ENCODE data around the gene RPA3.

Gene RPA3

DNA sequence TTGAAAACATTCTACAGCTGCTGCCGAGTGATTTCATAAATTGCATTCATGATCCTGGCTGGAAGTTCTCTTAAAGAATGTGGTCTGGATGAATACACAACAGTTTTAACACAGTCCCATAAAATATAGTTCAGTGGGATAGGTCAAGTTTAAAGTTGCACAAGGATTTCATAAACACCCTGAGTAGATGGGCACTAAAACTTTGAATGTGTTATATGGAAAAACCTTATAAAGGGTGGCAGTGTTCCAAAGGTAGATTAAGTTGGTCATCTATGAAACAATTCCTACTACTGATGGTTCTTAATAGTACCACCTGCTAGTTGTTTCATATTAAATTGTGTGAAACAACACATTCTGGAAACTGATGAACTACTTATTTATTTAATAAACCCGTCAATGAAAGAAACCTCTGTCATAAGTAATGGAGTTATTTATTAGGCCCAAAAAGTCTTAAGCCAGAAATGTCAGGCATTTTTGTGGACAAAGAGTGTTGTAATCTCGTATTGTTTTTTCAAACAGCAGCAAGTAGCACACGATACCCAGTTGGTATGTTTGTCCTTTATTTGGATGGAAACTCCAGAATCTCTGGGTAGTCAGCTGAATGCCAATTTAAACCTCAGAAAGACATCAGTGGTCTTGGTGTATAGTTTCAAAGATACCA lies 14.3 kb upstream of the RPA3 start:
- H3K4me3 ChIP-seq (ENCODE audit: low read depth, low read length): no peak overlapping the region
- TF ChIP-seq, protein P1, sequence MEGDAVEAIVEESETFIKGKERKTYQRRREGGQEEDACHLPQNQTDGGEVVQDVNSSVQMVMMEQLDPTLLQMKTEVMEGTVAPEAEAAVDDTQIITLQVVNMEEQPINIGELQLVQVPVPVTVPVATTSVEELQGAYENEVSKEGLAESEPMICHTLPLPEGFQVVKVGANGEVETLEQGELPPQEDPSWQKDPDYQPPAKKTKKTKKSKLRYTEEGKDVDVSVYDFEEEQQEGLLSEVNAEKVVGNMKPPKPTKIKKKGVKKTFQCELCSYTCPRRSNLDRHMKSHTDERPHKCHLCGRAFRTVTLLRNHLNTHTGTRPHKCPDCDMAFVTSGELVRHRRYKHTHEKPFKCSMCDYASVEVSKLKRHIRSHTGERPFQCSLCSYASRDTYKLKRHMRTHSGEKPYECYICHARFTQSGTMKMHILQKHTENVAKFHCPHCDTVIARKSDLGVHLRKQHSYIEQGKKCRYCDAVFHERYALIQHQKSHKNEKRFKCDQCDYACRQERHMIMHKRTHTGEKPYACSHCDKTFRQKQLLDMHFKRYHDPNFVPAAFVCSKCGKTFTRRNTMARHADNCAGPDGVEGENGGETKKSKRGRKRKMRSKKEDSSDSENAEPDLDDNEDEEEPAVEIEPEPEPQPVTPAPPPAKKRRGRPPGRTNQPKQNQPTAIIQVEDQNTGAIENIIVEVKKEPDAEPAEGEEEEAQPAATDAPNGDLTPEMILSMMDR (IDR thresholded peaks at IDR 0.05; ENCODE audit: borderline replicate concordance, insufficient read depth, low read depth, low read length): no peak

DNA sequence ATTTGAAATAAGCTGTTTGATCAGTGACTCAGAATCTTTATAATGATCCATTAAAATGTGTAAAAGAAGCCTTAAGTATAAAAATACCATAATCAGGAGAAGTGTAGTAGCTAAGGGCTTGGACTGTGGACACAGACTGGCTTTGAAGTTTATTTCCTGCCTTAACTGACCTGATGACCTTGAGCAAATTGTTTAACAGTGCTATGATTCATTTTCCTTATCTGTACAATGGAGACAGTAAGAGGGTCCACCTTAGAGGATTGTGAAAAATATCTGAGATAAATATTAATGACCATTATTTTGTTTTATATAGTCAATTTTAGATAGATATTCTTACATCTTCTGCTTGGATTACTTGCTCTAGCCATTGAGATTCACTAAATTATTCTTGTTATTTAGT lies 13.3 kb upstream of the RPA3 start:
- TF ChIP-seq, protein P1 (IDR thresholded peaks at IDR 0.05; ENCODE audit: borderline replicate concordance, insufficient read depth, low read depth, low read length): no peak
- no peak overlapping the region for H3K4me3 ChIP-seq (ENCODE audit: low read depth, low read length)

DNA sequence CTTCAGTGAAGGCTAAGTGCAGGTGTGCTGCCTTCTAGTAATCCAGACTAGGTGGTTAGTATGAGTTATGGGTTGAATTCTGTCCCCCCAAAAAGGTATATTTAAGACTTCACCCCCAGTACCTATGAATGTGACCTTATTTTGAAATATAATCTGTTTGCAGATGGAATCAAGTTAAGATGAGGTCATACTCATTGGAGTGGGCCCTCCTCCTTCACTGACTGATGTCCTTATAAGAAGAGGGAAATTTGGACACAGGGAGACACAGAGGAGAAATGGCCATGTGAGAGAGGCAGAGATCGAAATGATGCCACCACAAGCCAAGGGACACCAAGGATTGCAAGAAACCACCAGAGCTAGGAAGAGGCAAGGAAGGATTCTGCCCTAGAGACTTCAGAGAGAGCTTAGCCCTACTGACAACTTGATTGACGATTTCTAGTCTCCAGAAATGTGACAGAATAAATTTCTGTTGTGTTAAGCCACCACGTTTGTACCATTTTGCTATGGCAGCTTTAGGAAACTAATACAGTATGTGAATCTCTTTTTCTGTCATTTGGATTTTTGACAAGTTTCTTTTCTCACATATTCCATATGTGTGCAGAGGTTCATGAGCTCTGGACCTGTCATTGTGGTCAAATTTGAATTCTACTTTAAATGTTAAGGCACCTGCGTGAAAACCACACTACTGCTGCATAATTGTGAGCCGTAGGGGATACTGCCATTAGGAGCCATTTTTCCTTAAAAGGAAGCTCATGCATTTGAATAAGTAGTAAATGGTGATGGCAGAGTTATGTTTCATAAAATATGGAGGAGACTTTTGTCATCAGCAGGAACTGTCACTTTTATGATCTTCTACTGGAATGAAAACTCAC lies 2.6 kb upstream of the RPA3 start:
- TF ChIP-seq, protein P1 (IDR thresholded peaks at IDR 0.05; ENCODE audit: borderline replicate concordance, insufficient read depth, low read depth, low read length): no peak

DNA sequence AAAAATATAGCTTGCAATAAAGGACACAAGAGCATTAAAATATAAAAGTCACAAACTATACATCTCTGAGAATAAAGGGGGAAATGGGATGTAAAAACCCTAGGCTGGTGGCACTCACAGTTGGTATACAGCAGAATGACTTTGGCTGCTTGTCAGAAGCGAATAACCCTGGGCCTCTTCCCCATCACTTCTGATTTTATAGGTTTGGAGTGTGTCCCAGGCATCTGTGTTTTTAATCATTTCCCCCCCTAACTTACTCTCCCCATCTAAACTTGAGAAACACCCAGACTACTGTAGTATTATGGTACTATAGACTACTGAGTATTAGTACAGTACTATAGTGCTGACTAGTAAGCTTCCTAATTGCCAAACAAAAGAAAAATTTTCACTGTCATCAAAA lies 1.8 kb upstream of the RPA3 start:
- TF ChIP-seq, protein P1 (IDR thresholded peaks at IDR 0.05; ENCODE audit: borderline replicate concordance, insufficient read depth, low read depth, low read length): no peak
- H3K4me3 ChIP-seq (ENCODE audit: low read depth, low read length): no peak overlapping the region

More for the DNA sequence above, 2.6 kb upstream of the RPA3 start:
- H3K4me3 ChIP-seq (ENCODE audit: low read depth, low read length): no peak overlapping the region

DNA sequence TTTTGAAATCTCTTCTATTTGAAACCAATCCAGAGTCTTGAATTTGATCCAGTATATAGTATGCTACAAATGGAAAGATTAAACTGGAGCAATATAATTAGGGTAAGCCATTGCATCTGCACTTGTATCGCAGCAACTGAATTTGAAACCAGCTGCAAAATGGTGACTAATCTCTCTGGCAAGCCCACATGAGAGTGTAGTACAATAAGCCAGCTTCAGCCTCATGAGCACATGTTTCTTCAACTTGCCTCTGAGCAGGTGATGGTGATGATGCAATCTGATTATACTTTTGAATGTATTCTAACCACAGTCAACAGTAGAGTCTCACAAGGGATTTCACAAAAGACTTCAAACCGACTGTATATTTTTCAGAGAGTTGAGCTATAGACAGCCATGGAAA lies 829 bp upstream of the RPA3 start:
- no peak overlapping the region for H3K4me3 ChIP-seq (ENCODE audit: low read depth, low read length)
- TF ChIP-seq, protein P1 (IDR thresholded peaks at IDR 0.05; ENCODE audit: borderline replicate concordance, insufficient read depth, low read depth, low read length): no peak

DNA sequence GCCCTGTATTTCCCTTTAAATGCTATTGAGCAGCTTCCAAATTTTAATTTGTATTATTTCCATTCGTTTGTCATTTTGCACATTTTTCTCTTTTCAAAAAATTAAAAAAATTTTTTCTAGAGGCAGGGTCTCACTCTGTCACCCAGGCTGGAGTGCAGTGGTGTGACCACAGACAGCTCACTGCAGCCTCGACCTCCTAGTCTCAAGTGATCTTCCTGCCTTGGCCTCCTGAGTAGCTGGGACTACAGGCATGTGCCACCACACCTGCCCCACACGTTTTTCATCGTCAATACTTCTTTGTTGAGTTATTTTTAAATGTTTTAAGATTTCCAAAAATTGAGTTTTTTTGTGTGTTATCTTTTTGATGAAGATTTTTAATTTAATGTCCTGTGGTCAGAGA lies 4.7 kb downstream of the RPA3 start:
- no peak overlapping the region for H3K4me3 ChIP-seq (ENCODE audit: low read depth, low read length)
- TF ChIP-seq, protein P1 (IDR thresholded peaks at IDR 0.05; ENCODE audit: borderline replicate concordance, insufficient read depth, low read depth, low read length): no peak

DNA sequence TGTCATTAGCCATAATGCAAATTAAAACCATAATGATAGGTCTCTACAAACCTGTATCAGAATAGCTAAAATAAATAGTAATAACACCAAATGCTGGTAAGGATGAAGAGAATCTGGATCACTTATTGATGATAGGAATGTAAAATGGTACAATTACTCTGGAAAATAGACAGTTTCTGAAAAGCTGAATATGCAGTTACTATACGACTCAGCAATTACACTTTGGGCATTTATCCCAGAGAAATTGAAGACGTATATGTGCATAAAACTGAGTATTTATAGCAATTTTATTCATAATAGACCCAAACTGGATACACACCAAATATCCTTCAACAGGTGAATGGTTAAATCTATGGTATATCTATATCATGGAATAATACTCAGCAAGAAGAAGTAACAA lies 7.9 kb downstream of the RPA3 start:
- TF ChIP-seq, protein P1 (IDR thresholded peaks at IDR 0.05; ENCODE audit: borderline replicate concordance, insufficient read depth, low read depth, low read length): no peak
- no peak overlapping the region for H3K4me3 ChIP-seq (ENCODE audit: low read depth, low read length)

All from GM12875 (cell line).